Measurements from ENCODE around the gene FAM177B. TPM values are rescaled to one million over a fixed set of nuclear protein-coding genes. Genes with fewer than 3 reads are reported as not detected.
"Not testable (repeated sequence)": the region's sequence is repeated elsewhere in the genome, so short reads cannot be mapped to it uniquely, and the experiment has no call there.

The FAM177B gene
- total and polyA plus RNA-seq, 8 donors: 0.28 to 1.2 (median 0.49) TPM; not detected in 2

DNA sequence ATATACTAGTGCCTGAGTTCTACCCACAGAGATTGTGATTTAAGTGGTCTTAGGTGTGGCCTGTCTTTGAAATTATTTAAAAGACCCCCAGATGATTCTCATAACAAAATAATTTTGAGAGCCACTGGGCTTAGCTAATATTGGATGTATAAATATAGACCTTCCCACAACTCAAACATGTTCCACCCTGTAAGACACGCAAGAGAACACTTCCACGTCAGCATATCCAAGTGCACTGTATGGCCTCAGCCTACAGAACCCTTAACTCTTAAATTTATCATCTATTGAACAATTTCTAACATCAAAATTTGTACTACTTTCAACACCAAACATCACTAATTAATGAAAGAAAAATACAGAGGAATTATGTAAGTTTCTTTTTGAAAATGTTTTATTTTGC lies 2.5 kb downstream of the FAM177B start:
- intact Hi-C loops (cut with DNase I): loop anchor here in 1 of 2 donors (10.0 kb wide), 1 partner anchor 345 kb away; no protein-coding TSS in a partner anchor
- H3K36me3 ChIP-seq: peaks cover 0 to 21% of the 10 kb centered on the region in 2 donors
- no peak overlapping the region for H3K4me3 ChIP-seq
- DNase-seq (no peak), ATAC-seq (no peak)
- H3K27ac ChIP-seq: peak overlapping the region in 1 of 2 donors; percentile 10
- no peaks in the 10 kb centered on the region for H3K9me3 ChIP-seq
- TF ChIP-seq, protein P1, sequence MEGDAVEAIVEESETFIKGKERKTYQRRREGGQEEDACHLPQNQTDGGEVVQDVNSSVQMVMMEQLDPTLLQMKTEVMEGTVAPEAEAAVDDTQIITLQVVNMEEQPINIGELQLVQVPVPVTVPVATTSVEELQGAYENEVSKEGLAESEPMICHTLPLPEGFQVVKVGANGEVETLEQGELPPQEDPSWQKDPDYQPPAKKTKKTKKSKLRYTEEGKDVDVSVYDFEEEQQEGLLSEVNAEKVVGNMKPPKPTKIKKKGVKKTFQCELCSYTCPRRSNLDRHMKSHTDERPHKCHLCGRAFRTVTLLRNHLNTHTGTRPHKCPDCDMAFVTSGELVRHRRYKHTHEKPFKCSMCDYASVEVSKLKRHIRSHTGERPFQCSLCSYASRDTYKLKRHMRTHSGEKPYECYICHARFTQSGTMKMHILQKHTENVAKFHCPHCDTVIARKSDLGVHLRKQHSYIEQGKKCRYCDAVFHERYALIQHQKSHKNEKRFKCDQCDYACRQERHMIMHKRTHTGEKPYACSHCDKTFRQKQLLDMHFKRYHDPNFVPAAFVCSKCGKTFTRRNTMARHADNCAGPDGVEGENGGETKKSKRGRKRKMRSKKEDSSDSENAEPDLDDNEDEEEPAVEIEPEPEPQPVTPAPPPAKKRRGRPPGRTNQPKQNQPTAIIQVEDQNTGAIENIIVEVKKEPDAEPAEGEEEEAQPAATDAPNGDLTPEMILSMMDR (IDR thresholded peaks at IDR 0.05): no peak
- H3K27me3 ChIP-seq: no peaks in the 10 kb centered on the region
- H3K4me1 ChIP-seq: no peaks in the 10 kb centered on the region

DNA sequence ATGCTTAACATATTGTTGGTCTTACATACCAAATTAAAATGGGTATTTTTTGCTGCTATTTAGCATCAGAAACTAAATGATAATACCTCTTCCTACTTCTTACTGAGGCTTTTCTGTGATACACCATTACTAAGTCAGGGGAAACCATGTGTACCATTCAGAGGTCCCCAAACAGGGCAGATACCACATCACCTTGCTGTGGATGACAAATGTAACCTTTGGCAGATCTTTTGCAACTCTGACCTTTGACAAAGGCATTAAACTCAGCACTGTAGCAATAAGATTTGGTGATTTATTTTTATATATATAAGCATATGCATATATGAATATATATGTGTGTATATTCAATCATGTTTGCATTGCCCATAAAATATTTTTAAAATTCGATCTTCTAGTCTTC lies 2.9 kb downstream of the FAM177B start:
- intact Hi-C loops (cut with DNase I): loop anchor here in 1 of 2 donors (10.0 kb wide), 1 partner anchor 345 kb away; no protein-coding TSS in a partner anchor
- Histone ChIP-seq H3K4me3 (no peak overlapping the region), H3K9me3 (no peaks in the 10 kb centered on the region), H3K36me3 (peaks cover 0 to 17% of the 10 kb centered on the region in 2 donors), H3K27ac (peak overlapping the region in 1 of 2 donors; percentile 10), H3K27me3 (no peaks in the 10 kb centered on the region), H3K4me1 (no peaks in the 10 kb centered on the region)
- DNase-seq (no peak), ATAC-seq (no peak)
- TF ChIP-seq, protein P1 (IDR thresholded peaks at IDR 0.05): no peak

DNA sequence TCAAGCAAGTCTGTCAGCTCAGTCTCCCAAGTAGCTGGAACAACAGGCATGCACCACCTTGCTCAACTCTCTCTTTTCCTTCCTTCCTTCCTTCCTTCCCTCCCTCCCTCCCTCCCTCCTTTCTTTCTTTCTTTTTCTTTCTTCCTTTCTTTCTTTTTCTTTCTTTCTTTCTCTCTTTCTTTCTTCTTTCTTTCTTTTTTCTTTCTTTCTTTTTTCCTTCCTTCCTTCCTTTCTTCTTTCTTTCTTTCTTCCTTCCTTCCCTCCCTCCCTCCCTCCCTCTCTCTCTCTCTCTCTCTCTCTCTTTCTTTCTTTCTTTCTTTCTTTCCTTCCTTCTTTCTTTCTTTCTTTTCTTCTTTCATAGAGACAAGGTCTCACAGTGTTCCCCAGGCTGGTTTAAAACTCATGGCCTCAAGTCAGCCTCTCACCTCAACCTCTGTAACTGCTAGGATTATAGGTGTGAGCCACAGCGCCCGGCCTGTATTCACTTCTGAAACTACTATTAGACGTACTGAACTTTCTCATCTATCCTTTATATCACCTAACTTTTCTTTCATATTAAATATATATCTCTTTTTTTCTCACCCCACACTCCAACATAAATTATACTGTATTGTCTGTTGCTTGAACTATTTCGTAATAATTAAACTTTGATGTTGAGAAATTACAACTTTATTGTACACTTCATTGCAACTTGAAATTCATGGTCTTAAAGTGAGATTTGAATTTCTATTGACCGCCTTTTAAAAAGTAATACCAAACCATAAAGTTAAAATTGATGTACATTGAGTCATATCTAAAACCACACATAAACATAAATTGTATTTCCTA lies 4.8 kb downstream of the FAM177B start:
- ATAC-seq; intact Hi-C loops (cut with DNase I); H3K27me3 ChIP-seq; H3K4me3 ChIP-seq; H3K36me3 ChIP-seq; H3K9me3 ChIP-seq; H3K4me1 ChIP-seq; DNase-seq; H3K27ac ChIP-seq: not testable (repeated sequence)

DNA sequence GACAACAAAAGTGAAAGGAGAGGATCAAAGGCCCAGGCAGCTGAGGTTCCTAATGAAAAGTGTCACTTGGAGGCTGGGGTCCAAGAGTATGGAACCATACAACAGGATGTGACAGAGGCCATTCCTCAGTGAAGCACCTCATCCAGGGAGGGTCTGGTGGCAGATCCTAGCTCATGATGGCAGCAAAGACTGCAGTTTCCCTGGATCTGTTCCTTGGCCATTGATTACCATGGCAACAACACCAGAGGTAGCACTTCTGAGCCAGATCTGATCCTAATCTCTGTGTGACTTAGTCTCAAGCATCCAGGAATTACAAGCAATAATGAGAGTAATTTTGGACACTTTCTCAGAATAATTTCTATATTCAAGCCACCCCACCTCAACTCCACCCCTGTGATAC lies 12.9 kb downstream of the FAM177B start:
- Histone ChIP-seq H3K4me3 (no peak overlapping the region), H3K4me1 (no peaks in the 10 kb centered on the region), H3K27me3 (no peaks in the 10 kb centered on the region), H3K27ac (no peak overlapping the region), H3K9me3 (no peaks in the 10 kb centered on the region), H3K36me3 (no peaks in the 10 kb centered on the region)
- TF ChIP-seq, protein P1 (IDR thresholded peaks at IDR 0.05): no peak
- no peak for ATAC-seq
- DNase-seq: no peak
- intact Hi-C loops (cut with DNase I): no loop called here

DNA sequence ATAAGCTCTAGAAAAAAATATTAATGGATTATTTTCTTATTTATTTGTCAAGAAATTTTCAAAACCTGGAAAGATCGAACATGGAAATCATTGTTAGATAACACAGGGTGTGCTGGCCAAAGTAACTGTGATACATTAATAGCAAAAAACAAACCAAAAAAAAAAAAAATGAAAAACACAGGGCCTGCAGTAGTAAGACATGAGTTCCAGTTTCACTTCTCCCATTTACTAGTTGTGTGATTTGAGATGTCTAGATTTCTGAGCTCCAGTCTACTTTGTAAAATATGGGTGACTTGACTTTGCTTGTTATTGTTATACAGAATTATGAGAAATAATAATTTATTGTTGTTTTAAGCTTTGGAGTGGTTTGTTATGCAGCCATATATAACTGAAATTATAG lies 13.6 kb downstream of the FAM177B start:
- H3K4me3 ChIP-seq: no peak overlapping the region
- ATAC-seq: no peak
- no peak overlapping the region for H3K27ac ChIP-seq
- intact Hi-C loops (cut with DNase I): no loop called here
- DNase-seq: no peak
- H3K27me3 ChIP-seq: no peaks in the 10 kb centered on the region
- no peaks in the 10 kb centered on the region for H3K9me3 ChIP-seq
- no peaks in the 10 kb centered on the region for H3K36me3 ChIP-seq
- TF ChIP-seq, protein P1 (IDR thresholded peaks at IDR 0.05): no peak
- H3K4me1 ChIP-seq: no peaks in the 10 kb centered on the region

All from left lung (tissue), 10 donors.